HUES48 (cell line): ENCODE results near the gene SEC16B.

Experiments used
- H3K27ac ChIP-seq: one replicate; pipeline ENCODE4 v1.7.0; 2013; ENCODE audit warnings: low read depth, low read length, inconsistent platforms
- H3K27me3 ChIP-seq: 2 replicates; pipeline ENCODE4 v1.6.1; 2013; ENCODE audit warnings: mild to moderate bottlenecking, low read length; ENCODE audit not compliant: control insufficient read depth, insufficient read depth
- H3K36me3 ChIP-seq: 2 replicates; pipeline ENCODE4 v1.6.1; 2013; ENCODE audit warnings: low read length; ENCODE audit not compliant: control insufficient read depth, insufficient read depth
- H3K4me1 ChIP-seq: 2 replicates; pipeline ENCODE4 v1.6.1; 2013; ENCODE audit warnings: mild to moderate bottlenecking, low read length; ENCODE audit not compliant: control insufficient read depth, insufficient read depth
- H3K4me3 ChIP-seq: 2 replicates; pipeline ENCODE4 v1.5.1; 2013; ENCODE audit warnings: mild to moderate bottlenecking, low read depth, low read length
- H3K9ac ChIP-seq: 2 replicates; pipeline ENCODE4 v1.6.1; 2013; ENCODE audit warnings: mild to moderate bottlenecking, low read depth, low read length, moderate library complexity
- H3K9me3 ChIP-seq: 2 replicates; pipeline ENCODE4 v1.6.1; 2013; ENCODE audit warnings: low read length; ENCODE audit not compliant: control insufficient read depth, insufficient read depth

The SEC16B gene

DNA sequence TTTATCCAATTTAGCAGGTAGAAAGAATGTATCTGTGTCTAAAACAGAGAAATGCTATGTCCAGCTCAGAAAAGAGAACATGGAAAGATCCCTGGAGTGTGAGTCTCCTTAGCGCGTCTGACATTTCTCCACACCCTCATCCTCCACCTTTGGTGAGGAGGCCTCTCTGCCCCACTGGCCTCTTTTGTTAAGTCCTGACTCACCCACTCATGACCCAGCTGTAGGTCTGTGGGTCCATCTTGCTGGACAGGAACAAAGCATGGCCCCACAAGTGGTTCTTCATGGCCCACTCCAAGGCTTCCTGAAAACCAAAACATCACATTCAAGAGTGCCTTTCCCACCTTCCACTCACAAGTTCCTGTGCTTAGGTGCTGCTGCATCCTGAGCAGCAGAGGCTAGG, 15.8 kb downstream of the SEC16B start:
- no peaks in the 10 kb centered on the region for H3K9me3 ChIP-seq
- no peak overlapping the region for H3K27ac ChIP-seq
- no peaks in the 10 kb centered on the region for H3K36me3 ChIP-seq
- no peak overlapping the region for H3K9ac ChIP-seq
- no peaks in the 10 kb centered on the region for H3K4me1 ChIP-seq
- no peaks in the 10 kb centered on the region for H3K27me3 ChIP-seq
- no peak overlapping the region for H3K4me3 ChIP-seq

DNA sequence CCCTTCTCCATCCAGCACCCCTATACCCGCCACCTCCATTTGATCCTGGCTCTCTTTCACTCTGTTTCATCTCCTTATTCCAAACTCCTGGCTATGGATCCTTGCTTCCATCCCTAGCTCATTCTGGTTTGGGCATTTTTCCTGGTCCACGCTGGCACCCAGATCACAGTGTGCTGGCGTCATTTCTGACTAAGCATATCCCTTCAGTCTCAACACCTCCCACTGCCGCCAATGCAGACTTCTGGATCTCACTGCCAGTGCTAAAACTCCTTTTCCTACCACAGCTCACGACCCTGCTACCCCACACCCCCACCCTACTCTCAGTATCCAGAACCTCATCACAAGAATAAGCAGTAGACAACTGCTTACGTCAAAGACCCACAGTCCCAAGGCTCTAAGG, 16.3 kb downstream of the SEC16B start:
- Histone ChIP-seq H3K9me3 (no peaks in the 10 kb centered on the region), H3K4me3 (no peak overlapping the region), H3K9ac (no peak overlapping the region), H3K27me3 (no peaks in the 10 kb centered on the region), H3K4me1 (0 out of 2 replicates have a peak, but pooled peaks cover 2% of the 10 kb centered on the region), H3K27ac (no peak overlapping the region), H3K36me3 (no peaks in the 10 kb centered on the region)

DNA sequence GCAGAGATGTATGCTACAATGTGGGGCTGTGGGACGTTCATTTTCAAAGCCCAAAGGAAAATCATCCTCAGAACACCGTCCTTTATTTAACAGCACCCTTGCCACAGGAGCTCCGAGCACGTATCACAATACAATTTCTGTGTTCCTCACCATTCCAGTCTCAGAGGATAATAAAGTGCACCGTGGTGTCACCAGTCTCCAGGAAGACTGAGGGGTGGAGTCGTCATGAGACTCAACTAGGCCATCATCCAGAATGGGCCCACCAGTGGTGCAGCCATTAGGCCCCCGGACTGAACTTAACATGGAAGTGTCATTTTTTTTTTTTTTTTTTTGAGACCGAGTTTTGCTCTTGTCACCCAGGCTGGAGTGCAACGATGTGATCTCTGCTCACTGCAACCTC, 17.2 kb downstream of the SEC16B start:
- H3K27ac ChIP-seq: no peak overlapping the region
- no peaks in the 10 kb centered on the region for H3K27me3 ChIP-seq
- H3K4me1 ChIP-seq: 0 out of 2 replicates have a peak, but pooled peaks cover 7% of the 10 kb centered on the region
- H3K4me3 ChIP-seq: no peak overlapping the region
- no peaks in the 10 kb centered on the region for H3K36me3 ChIP-seq
- H3K9ac ChIP-seq: no peak overlapping the region
- H3K9me3 ChIP-seq: no peaks in the 10 kb centered on the region

DNA sequence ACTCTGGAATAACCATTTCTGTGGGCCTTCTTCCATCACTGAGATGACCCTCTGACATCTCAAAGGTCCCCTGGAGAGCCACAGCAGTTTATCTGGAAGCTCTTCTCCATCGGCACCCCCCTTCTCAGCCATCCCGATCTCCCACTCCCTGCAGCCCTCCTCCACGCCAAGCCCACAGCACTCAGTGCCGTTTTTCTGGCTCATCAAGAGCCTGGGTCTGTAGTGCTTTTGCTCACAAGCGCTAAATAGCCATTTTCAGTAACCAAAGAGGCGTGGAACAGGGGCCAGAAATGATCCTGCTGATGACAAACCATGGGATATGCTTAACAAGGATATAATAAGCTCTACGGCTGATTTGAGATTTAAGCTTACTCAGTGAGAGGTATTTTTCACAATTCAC, 17.6 kb downstream of the SEC16B start:
- Histone ChIP-seq H3K27ac (no peak overlapping the region), H3K9ac (no peak overlapping the region), H3K4me1 (0 out of 2 replicates have a peak, but pooled peaks cover 7% of the 10 kb centered on the region), H3K4me3 (no peak overlapping the region), H3K9me3 (no peaks in the 10 kb centered on the region), H3K36me3 (no peaks in the 10 kb centered on the region), H3K27me3 (no peaks in the 10 kb centered on the region)

DNA sequence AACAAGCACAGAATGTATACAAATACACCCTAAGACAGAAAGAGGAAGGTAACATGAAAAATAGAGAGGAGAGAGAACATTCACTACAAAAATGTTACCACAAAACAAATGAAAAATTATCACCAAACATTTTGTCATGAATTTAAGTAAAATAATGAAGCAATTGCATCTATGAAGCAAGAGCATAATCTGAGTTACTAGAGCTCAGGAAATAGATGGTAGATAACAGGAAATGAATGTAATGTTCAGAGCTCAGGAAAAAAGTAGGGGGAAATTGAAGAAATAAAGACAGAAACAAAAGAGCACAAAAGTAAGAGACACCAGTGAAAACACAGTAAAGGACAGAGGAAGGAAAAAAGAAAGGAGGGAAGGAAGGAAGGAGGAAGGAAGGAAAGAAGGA, 19.4 kb downstream of the SEC16B start:
- no peaks in the 10 kb centered on the region for H3K36me3 ChIP-seq
- no peaks in the 10 kb centered on the region for H3K27me3 ChIP-seq
- H3K9ac ChIP-seq: no peak overlapping the region
- H3K4me1 ChIP-seq: 0 out of 2 replicates have a peak, but pooled peaks cover 7% of the 10 kb centered on the region
- no peak overlapping the region for H3K4me3 ChIP-seq
- no peaks in the 10 kb centered on the region for H3K9me3 ChIP-seq
- no peak overlapping the region for H3K27ac ChIP-seq

DNA sequence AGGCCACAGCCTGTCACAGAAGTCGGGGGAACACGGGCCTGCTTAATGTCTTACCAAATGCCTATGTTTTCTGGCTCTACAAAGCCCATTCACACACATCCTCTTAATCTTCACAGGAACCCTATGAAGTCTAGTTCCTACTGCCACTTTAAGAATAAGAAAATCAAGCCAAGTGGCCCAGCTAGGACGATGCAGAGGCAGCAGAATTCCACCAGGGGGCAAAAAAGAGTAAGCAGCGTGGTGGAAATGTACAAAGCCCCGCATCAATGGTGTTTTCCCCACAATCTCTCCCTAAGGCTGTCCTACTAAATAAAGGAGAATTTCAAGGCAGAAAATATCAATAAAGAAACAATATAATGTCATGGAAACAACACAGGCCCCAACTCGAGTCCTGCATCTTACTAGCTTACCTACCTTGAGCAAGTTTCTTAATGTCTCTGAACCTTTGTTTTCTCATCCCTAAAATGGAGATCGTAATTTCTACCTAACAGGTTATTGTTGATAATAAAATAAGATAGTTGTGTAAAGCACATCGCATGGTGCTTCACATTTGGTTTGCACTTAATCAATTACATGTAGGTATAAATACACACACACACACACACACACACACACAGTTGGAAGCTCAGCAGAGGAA, 21.4 kb downstream of the SEC16B start:
- no peak overlapping the region for H3K4me3 ChIP-seq

DNA sequence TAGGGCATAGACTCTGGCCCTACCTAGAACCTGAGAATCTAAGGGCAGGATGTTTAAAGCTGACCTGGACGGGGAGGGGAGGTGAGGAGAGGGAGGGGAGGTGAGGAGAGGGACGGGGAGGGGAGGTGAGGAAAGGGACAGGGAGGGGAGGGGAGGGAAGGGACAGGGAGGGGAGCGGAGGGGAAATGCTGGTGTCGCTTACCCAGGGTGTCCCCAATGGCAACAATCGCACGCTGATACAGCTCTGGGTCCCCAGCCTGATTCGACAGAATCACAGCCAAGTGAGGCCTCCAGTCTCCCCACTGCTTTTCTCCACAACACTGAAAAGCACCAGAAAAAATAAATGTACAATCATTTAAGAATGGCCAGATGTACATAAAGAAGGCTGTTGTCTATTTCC, 22.2 kb downstream of the SEC16B start:
- Histone ChIP-seq H3K36me3 (no peaks in the 10 kb centered on the region), H3K27ac (no peak overlapping the region), H3K4me3 (no peak overlapping the region), H3K9me3 (no peaks in the 10 kb centered on the region), H3K4me1 (0 out of 2 replicates have a peak, but pooled peaks cover 7% of the 10 kb centered on the region), H3K9ac (no peak overlapping the region), H3K27me3 (no peaks in the 10 kb centered on the region)

More for the DNA sequence above, 21.4 kb downstream of the SEC16B start:
- no peak overlapping the region for H3K27ac ChIP-seq
- no peaks in the 10 kb centered on the region for H3K9me3 ChIP-seq
- no peaks in the 10 kb centered on the region for H3K36me3 ChIP-seq
- no peaks in the 10 kb centered on the region for H3K27me3 ChIP-seq
- 0 out of 2 replicates have a peak, but pooled peaks cover 7% of the 10 kb centered on the region for H3K4me1 ChIP-seq
- H3K9ac ChIP-seq: no peak overlapping the region

DNA sequence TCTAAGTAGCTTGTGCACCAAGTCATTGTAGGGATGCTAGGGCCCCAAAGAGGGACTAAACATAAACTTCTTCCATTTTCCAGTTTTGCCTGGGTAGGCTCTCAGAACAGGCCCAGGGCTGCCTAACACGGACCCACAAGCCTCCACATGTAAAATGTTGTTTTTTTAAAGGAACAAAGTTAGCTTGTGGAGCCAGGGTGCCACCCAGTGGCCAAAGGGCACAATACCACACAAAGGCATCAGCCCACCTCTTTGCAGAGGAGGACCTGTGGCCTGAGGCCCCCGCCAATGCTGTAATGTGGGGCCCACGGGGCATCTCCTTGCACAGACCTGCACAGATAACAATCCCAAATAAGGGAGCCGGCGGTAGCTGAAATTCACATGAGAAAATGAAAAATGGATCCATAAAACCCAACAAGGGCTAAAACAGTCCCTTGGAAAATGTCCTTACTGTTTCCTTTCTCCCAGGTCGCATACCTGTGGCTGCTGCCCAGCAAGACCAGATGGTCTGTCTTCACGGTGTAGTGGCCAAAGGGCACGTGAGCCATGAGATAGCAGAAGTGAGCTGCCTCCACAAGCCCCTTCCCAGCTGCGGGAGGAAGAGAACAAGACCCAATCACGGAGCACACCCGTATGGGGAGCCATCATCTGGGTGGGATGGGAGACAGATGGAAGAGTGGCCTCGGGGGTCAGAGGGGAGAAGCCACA, 23.8 kb downstream of the SEC16B start:
- Histone ChIP-seq H3K9ac (no peak overlapping the region), H3K9me3 (no peaks in the 10 kb centered on the region)

DNA sequence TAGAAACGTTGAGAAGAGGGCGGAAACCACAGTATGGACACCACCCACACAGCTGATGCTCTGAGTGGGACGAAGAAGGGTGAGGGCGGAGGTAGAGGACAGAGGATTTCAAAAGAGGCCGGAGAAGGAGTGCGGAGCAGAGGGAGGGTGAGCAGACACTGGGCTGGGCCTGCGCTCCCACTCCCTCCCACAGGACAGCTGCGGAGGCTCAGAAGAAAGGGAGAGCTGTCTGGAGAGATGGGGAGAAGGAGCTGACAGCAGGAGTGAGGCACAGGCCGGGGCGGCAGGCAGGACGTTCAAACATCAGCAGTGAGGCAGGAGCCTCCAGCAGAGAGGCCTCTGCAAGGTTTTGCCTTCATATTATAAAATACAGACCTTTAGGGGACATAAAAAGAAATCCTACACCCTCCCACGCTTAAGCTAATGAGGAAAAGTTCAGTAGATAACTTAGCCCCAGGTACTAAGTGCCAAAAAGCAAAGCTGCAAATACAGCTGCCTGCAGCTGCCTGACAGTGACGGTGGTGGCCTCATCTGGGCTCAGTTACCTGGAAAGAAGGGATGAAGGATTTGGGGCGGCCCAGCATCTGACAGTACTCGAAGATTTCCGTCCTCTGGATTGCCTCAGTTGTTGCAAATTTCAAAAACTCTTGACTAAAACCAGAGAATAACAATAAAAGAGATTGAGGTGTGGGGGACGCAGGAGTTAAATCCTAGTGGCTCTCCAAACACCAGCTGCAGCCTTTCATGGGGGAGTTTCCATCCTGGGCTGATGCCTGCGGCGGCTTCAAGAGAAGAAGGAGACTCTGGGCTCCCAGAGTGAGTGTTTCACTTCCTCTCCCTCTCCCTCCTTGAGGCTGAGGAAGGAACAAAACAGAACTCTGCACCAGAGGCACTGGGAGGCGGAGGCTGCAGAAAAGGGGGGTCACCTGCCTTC, 25.6 kb downstream of the SEC16B start:
- H3K4me1 ChIP-seq: 0 out of 2 replicates have a peak, but pooled peaks cover 7% of the 10 kb centered on the region
- H3K27me3 ChIP-seq: no peaks in the 10 kb centered on the region
- no peaks in the 10 kb centered on the region for H3K36me3 ChIP-seq
- no peaks in the 10 kb centered on the region for H3K9me3 ChIP-seq
- H3K4me3 ChIP-seq: no peak overlapping the region
- no peak overlapping the region for H3K9ac ChIP-seq
- H3K27ac ChIP-seq: no peak overlapping the region

More for the DNA sequence above, 23.8 kb downstream of the SEC16B start:
- Histone ChIP-seq H3K4me1 (0 out of 2 replicates have a peak, but pooled peaks cover 7% of the 10 kb centered on the region), H3K4me3 (no peak overlapping the region), H3K27me3 (no peaks in the 10 kb centered on the region), H3K36me3 (no peaks in the 10 kb centered on the region), H3K27ac (no peak overlapping the region)

DNA sequence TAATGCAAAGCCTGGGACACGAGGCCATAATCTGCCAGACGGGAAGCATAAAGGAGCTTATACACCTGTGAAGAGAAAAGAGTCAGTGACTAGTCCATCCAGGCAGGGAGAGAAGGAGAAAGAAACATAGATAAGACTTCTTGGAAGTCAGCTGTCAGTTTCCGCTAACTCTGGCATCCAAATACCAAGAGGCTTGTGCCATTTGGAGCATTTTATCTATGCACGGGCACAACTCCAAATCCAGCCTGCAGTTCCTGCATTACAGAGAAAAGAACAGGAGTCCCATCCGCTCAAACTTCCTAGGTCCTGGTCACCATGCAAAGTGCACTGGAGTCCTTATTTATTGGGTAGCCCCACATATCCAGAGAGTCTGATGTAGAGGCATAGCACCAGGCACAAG, 27.9 kb downstream of the SEC16B start:
- Histone ChIP-seq H3K4me1 (no peaks in the 10 kb centered on the region), H3K4me3 (no peak overlapping the region), H3K36me3 (no peaks in the 10 kb centered on the region)

More for the DNA sequence above, 27.9 kb downstream of the SEC16B start:
- Histone ChIP-seq H3K9me3 (no peaks in the 10 kb centered on the region), H3K27me3 (no peaks in the 10 kb centered on the region), H3K9ac (no peak overlapping the region), H3K27ac (no peak overlapping the region)
